Smooth muscle cell (in vitro differentiated cells): ENCODE measurements around the gene TTBK1. TPM values are rescaled to one million over a fixed set of nuclear protein-coding genes. Genes with fewer than 3 reads are reported as not detected.

Experiments
- DNase-seq: peaks from one replicate; lab custom pipeline; 2025; ENCODE audit not compliant: unreplicated experiment; lab: John Stamatoyannopoulos, UW
- H2AFZ ChIP-seq: fragments of 200-600 bp; sonication (generic); 2 replicates; pipeline ENCODE4 v1.6.0; 2016; ENCODE audit warnings: antibody characterized with exemption, low read depth, mild to moderate bottlenecking
- H3F3A ChIP-seq: fragments of 200-600 bp; sonication (generic); 2 replicates; pipeline ENCODE4 v1.6.0; 2017; ENCODE audit warnings: antibody characterized with exemption, low read depth
- H3K27ac ChIP-seq: fragments of 200-600 bp; sonication (generic); 2 replicates; pipeline ENCODE4 v1.5.1; 2016; ENCODE audit warnings: low read depth, mild to moderate bottlenecking
- H3K27me3 ChIP-seq: fragments of 200-600 bp; sonication (generic); 2 replicates; pipeline ENCODE4 v1.6.1; 2016; ENCODE audit warnings: low read depth, mild to moderate bottlenecking
- H3K36me3 ChIP-seq: fragments of 200-600 bp; sonication (generic); 2 replicates; pipeline ENCODE4 v1.5.1; 2016; ENCODE audit warnings: low read depth
- H3K4me1 ChIP-seq: fragments of 200-600 bp; sonication (generic); 2 replicates; pipeline ENCODE4 v1.5.1; 2016; ENCODE audit warnings: low read depth
- H3K4me2 ChIP-seq: fragments of 200-600 bp; sonication (generic); 2 replicates; pipeline ENCODE4 v1.6.0; 2016; ENCODE audit warnings: mild to moderate bottlenecking
- H3K4me3 ChIP-seq: fragments of 200-600 bp; sonication (generic); 2 replicates; pipeline ENCODE4 v1.5.1; 2016; ENCODE audit warnings: mild to moderate bottlenecking
- H3K79me2 ChIP-seq: fragments of 200-600 bp; sonication (generic); 2 replicates; pipeline ENCODE4 v1.6.0; 2016; ENCODE audit warnings: low read depth, mild to moderate bottlenecking
- H3K9ac ChIP-seq: fragments of 200-600 bp; sonication (generic); 2 replicates; pipeline ENCODE4 v1.6.0; 2016; ENCODE audit warnings: low read depth
- H3K9me3 ChIP-seq: fragments of 200-600 bp; sonication (generic); replicated peaks from 2 replicates; pipeline ENCODE4 v1.5.1; 2016; ENCODE audit warnings: low read depth
- H4K20me1 ChIP-seq: fragments of 200-600 bp; sonication (generic); 2 replicates; pipeline ENCODE4 v1.6.0; 2016; ENCODE audit warnings: low read depth
- WGBS: methylation state at CpG from one replicate; pipeline ENCODE4 v1.1.7; 2016; ENCODE audit warnings: low lambda C conversion rate; 5-methylcytosine and 5-hydroxymethylcytosine counted together
- polyA plus RNA-seq: library from polyadenylated mRNA; unstranded; fragments of >200 nt; fragmentation: Nextera tagmentation; extraction: Ambion mirVana; gene quantifications from 2 replicates; pipeline ENCODE4 v1.2.1, GENCODE V29; 2016
- total RNA-seq: library from RNA; depleted of rRNA; stranded (reverse); fragments of >200 nt; gene quantifications from 2 replicates; pipeline ENCODE4 v1.2.3, GENCODE V29; 2014
- TF ChIP-seq, protein P1 (sequence below): fragments of 200-600 bp; sonication (generic); IDR thresholded peaks from 2 replicates; pipeline ENCODE4 v1.5.1; 2017; ENCODE audit warnings: borderline replicate concordance, mild to moderate bottlenecking, antibody characterized with exemption; ENCODE audit not compliant: insufficient read depth, poor library complexity, severe bottlenecking

Gene TTBK1
- total and polyA plus RNA-seq, 2 experiments from 2014 or later, result not detected

DNA sequence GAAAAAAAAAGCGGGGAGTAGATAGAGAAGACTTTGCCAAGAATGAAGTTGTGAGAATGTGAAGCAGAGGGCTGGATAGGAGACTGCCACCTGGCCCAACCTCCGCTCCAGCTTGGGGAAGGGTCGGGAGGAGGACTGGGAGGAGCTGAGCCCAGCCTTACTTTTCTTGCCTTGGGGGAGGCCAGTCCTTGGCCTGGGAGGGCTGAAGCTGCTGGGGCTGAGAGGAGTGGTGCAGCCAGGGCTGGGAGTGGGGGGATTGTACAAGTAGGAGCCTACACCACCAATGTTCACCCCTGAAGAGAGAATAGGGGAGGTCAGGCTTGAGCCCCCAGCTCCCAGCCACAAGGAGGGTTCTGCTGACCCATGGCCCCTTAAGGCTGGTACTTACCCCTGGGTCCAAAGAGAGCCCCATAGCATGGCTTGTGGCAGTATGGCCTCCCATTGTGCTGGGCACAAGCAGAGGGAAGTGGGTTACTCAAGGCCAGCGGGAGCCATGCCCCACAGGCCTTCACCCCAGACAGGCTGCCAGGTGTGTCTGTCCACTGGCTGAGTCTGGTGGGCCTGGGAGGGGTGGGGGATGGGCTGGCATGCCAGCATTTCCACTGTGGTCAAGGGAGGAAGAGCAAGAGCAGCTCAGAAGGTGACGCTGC lies 64.3 kb downstream of the TTBK1 start:
- Histone ChIP-seq H3K9ac (no peak overlapping the region), H3K4me1 (peaks cover 5% of the 10 kb centered on the region), H3F3A (no peaks in the 10 kb centered on the region), H3K79me2 (no peaks in the 10 kb centered on the region), H3K4me3 (no peak overlapping the region), H2AFZ (no peak overlapping the region), H4K20me1 (no peaks in the 10 kb centered on the region), H3K27ac (no peak overlapping the region), H3K27me3 (peaks cover 11% of the 10 kb centered on the region), H3K36me3 (no peaks in the 10 kb centered on the region), H3K9me3 (no peaks in the 10 kb centered on the region), H3K4me2 (no peak overlapping the region)
- 87% methylated on average over 5 of the region's 5 CpGs for WGBS
- no peak for DNase-seq
- TF ChIP-seq, protein P1, sequence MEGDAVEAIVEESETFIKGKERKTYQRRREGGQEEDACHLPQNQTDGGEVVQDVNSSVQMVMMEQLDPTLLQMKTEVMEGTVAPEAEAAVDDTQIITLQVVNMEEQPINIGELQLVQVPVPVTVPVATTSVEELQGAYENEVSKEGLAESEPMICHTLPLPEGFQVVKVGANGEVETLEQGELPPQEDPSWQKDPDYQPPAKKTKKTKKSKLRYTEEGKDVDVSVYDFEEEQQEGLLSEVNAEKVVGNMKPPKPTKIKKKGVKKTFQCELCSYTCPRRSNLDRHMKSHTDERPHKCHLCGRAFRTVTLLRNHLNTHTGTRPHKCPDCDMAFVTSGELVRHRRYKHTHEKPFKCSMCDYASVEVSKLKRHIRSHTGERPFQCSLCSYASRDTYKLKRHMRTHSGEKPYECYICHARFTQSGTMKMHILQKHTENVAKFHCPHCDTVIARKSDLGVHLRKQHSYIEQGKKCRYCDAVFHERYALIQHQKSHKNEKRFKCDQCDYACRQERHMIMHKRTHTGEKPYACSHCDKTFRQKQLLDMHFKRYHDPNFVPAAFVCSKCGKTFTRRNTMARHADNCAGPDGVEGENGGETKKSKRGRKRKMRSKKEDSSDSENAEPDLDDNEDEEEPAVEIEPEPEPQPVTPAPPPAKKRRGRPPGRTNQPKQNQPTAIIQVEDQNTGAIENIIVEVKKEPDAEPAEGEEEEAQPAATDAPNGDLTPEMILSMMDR, result no peak

DNA sequence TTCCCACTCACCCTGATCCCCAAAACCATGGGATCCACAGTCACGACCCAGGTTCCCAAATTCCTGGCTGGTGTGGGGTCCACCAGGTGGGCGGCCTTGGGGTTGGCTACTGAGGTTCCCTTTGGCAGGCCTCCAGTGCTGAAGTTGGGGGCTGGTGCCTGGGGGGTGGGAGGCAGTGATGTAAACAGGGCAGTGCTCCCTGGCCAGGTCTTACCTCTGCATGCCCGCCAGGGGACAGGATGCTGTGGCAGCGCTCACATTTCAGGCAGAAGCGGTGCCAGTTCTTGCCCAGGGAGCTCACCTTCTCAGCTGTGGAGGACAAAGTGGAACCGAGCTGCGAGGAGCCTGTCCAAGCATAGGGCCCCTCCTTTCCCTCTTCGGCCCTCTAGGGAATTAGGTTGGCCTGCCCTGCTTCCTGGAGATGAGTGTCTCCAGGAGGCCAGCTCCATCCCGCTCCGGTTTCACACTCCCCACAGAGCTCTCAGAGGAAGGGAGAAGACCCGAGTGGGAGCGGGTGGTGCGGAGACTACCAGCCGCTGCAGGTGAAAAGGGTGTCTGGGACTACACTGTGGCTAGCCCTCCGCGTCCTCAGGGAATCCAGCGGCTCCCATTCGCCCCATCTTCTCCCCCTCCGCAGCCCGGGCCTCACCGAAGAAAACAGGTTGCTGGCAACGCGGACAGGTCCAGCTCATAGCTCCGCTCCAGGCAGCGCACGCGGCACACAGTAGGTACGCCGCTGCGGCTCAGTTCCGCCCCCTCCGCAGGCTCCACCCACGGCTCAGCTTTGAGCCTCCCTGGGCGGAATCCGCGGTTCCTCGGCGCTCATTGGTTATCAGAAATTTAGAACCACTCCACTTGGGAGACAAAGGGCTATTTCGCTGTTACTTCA lies 65.1 kb downstream of the TTBK1 start, which contains the start of gene CRIP3:
CRIP3 (minus strand) TSS at position 726 of the 889 bp plus-strand sequence; CDS start at position 692, 34 bp downstream.
- no peak for DNase-seq
- no peaks in the 10 kb centered on the region for H3K36me3 ChIP-seq
- TF ChIP-seq, protein P1, result no peak
- no peaks in the 10 kb centered on the region for H3F3A ChIP-seq
- no peak within 1 kb of the TSS for H3K9ac ChIP-seq
- peaks cover 11% of the 10 kb centered on the region for H3K27me3 ChIP-seq
- H2AFZ ChIP-seq, result peak within 1 kb of the TSS; percentile 79
- H3K4me1 ChIP-seq, result peaks cover 5% of the 10 kb centered on the region
- 11% methylated on average over 39 of the region's 39 CpGs for WGBS
- peak within 1 kb of the TSS; percentile 82 for H3K4me2 ChIP-seq
- no peaks in the 10 kb centered on the region for H3K9me3 ChIP-seq
- peak within 1 kb of the TSS; percentile 38 for H3K4me3 ChIP-seq
- H3K79me2 ChIP-seq, result no peaks in the 10 kb centered on the region
- no peak within 1 kb of the TSS for H3K27ac ChIP-seq
- H4K20me1 ChIP-seq, result no peaks in the 10 kb centered on the region

DNA sequence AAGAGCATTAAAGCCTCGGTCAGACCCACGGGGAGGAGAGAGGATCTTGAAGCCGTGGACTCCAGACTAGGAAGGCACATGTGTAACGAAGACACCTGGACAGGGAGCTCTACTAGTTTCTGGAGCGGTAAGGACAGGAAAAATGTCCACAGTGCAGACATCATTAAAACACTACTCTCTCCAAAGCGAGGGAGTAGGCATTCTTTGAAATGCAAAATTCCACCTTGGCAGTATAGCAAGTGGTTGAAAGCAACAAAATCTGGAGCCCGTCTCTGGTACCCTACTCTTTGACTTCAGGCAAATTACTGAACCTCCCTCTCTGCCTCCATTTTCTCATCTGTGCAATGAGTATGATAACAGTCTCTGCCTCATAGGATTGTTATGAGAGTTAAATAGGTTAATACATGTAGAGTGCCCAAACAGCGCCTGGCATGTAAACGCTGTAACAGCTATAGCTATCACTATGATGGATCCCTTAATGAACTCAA lies 65.8 kb downstream of the TTBK1 start:
- H3K4me1 ChIP-seq, result peaks cover 5% of the 10 kb centered on the region
- no peaks in the 10 kb centered on the region for H4K20me1 ChIP-seq
- 27% methylated on average over 9 of the region's 9 CpGs for WGBS
- H3K9ac ChIP-seq, result no peak overlapping the region
- TF ChIP-seq, protein P1, result no peak
- no peaks in the 10 kb centered on the region for H3K79me2 ChIP-seq
- H3K27me3 ChIP-seq, result peaks cover 11% of the 10 kb centered on the region
- DNase-seq, result no peak
- peak overlapping the region; percentile 79 for H2AFZ ChIP-seq
- peak overlapping the region; percentile 82 for H3K4me2 ChIP-seq
- H3K27ac ChIP-seq, result no peak overlapping the region
- H3K4me3 ChIP-seq, result peak overlapping the region; percentile 38
- no peaks in the 10 kb centered on the region for H3K9me3 ChIP-seq
- H3K36me3 ChIP-seq, result no peaks in the 10 kb centered on the region
- H3F3A ChIP-seq, result no peaks in the 10 kb centered on the region
